ENCODE measurements around the gene PLSCR5. TPM values are rescaled to one million over a fixed set of nuclear protein-coding genes. Genes with fewer than 3 reads are reported as not detected.

PLSCR5 gene
- total RNA-seq, 1 donor from 2014 or later, result not detected

GRCh38 chr3:146558781-146559180 is 46.4 kb downstream of the PLSCR5 start:
- TF ChIP-seq, protein P1, sequence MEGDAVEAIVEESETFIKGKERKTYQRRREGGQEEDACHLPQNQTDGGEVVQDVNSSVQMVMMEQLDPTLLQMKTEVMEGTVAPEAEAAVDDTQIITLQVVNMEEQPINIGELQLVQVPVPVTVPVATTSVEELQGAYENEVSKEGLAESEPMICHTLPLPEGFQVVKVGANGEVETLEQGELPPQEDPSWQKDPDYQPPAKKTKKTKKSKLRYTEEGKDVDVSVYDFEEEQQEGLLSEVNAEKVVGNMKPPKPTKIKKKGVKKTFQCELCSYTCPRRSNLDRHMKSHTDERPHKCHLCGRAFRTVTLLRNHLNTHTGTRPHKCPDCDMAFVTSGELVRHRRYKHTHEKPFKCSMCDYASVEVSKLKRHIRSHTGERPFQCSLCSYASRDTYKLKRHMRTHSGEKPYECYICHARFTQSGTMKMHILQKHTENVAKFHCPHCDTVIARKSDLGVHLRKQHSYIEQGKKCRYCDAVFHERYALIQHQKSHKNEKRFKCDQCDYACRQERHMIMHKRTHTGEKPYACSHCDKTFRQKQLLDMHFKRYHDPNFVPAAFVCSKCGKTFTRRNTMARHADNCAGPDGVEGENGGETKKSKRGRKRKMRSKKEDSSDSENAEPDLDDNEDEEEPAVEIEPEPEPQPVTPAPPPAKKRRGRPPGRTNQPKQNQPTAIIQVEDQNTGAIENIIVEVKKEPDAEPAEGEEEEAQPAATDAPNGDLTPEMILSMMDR (IDR thresholded peaks at IDR 0.05; ENCODE audit: insufficient read depth, low read depth, low read length), result no peak
- no peak for TF ChIP-seq EZH2 (IDR thresholded peaks at IDR 0.05; ENCODE audit: insufficient read depth, low read length)
- Mint-ChIP-seq H3K27ac (ENCODE audit: unreplicated experiment) (no peak overlapping the region), H3K4me1 (ENCODE audit: low read depth, unreplicated experiment) (peaks cover 8% of the 10 kb centered on the region), H3K27me3 (ENCODE audit: low read depth, unreplicated experiment) (no peaks in the 10 kb centered on the region), H3K9me3 (ENCODE audit: unreplicated experiment) (peaks cover 5% of the 10 kb centered on the region), H3K36me3 (ENCODE audit: low read depth, unreplicated experiment) (no peaks in the 10 kb centered on the region), H3K4me3 (ENCODE audit: unreplicated experiment) (no peak overlapping the region)
- Histone ChIP-seq H3K79me2 (ENCODE audit: insufficient read depth, low read length) (no peaks in the 10 kb centered on the region), H3K9ac (ENCODE audit: low read length) (no peak overlapping the region), H3K27ac (ENCODE audit: low read depth, low read length) (no peak overlapping the region), H3K27me3 (ENCODE audit: insufficient read depth, low read length) (no peaks in the 10 kb centered on the region), H3K9me3 (ENCODE audit: insufficient read depth, low read depth, low read length) (no peaks in the 10 kb centered on the region), H3K36me3 (ENCODE audit: insufficient read depth, low read length) (no peaks in the 10 kb centered on the region), H3K4me2 (ENCODE audit: low read length) (no peak overlapping the region), H4K20me1 (ENCODE audit: insufficient read depth, low read length) (no peaks in the 10 kb centered on the region), H2AFZ (ENCODE audit: low read depth, low read length) (no peak overlapping the region), H3K4me1 (ENCODE audit: insufficient read depth, low read length) (no peaks in the 10 kb centered on the region), H3K4me3 (ENCODE audit: insufficient read depth, low read depth, low read length) (no peak overlapping the region)
- no peak for DNase-seq (ENCODE audit: low read depth)
- FAIRE-seq, result no peak

- no peaks in the 10 kb centered on the region for H3K4me1 ChIP-seq (ENCODE audit: insufficient read depth, low read length)
- Mint-ChIP-seq H3K27ac (ENCODE audit: unreplicated experiment) (no peak overlapping the region), H3K4me1 (ENCODE audit: low read depth, unreplicated experiment) (peaks cover 8% of the 10 kb centered on the region), H3K27me3 (ENCODE audit: low read depth, unreplicated experiment) (no peaks in the 10 kb centered on the region), H3K4me3 (ENCODE audit: unreplicated experiment) (no peak overlapping the region), H3K9me3 (ENCODE audit: unreplicated experiment) (peaks cover 5% of the 10 kb centered on the region), H3K36me3 (ENCODE audit: low read depth, unreplicated experiment) (no peaks in the 10 kb centered on the region)
- no peak overlapping the region for H3K4me3 ChIP-seq (ENCODE audit: insufficient read depth, low read depth, low read length)
- H3K27ac ChIP-seq (ENCODE audit: low read depth, low read length), result no peak overlapping the region
- H3K36me3 ChIP-seq (ENCODE audit: insufficient read depth, low read length), result no peaks in the 10 kb centered on the region
- TF ChIP-seq, protein P1 (IDR thresholded peaks at IDR 0.05; ENCODE audit: insufficient read depth, low read depth, low read length), result no peak
- TF ChIP-seq EZH2 (IDR thresholded peaks at IDR 0.05; ENCODE audit: insufficient read depth, low read length), result no peak
- no peak for FAIRE-seq
- no peak overlapping the region for H2AFZ ChIP-seq (ENCODE audit: low read depth, low read length)
- H3K4me2 ChIP-seq (ENCODE audit: low read length), result no peak overlapping the region
- no peak for DNase-seq (ENCODE audit: low read depth)
- H4K20me1 ChIP-seq (ENCODE audit: insufficient read depth, low read length), result no peaks in the 10 kb centered on the region
- H3K9me3 ChIP-seq (ENCODE audit: insufficient read depth, low read depth, low read length), result no peaks in the 10 kb centered on the region
- H3K9ac ChIP-seq (ENCODE audit: low read length), result no peak overlapping the region
- H3K27me3 ChIP-seq (ENCODE audit: insufficient read depth, low read length), result no peaks in the 10 kb centered on the region
- H3K79me2 ChIP-seq (ENCODE audit: insufficient read depth, low read length), result no peaks in the 10 kb centered on the region
Observed at GRCh38 chr3:146557745-146558144, 47.4 kb downstream of the PLSCR5 start.

DNA sequence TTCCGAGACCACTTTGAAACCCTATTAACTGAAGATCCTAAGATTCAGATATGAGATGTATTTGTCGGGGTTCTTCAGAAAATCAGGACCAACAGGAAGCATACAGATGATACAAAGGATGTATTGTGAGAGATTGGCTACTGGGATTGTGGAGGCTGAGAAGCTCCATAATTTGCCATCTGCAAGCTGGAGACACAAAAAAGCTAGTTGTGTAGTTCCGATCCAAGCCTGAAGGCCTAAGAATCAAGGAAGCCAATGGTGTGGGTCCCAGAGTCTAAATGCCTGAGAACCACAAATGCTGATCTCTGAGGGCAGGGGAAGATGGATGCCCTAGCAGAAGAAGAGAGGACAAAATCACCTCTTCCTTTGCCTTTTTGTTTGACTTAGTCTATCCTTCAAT is 49.8 kb downstream of the PLSCR5 start:
- Histone ChIP-seq H3K27me3 (ENCODE audit: insufficient read depth, low read length) (no peaks in the 10 kb centered on the region), H2AFZ (ENCODE audit: low read depth, low read length) (no peak overlapping the region), H3K4me1 (ENCODE audit: insufficient read depth, low read length) (peaks cover 4% of the 10 kb centered on the region), H3K9me3 (ENCODE audit: insufficient read depth, low read depth, low read length) (no peaks in the 10 kb centered on the region), H3K4me3 (ENCODE audit: insufficient read depth, low read depth, low read length) (no peak overlapping the region), H3K79me2 (ENCODE audit: insufficient read depth, low read length) (no peaks in the 10 kb centered on the region), H4K20me1 (ENCODE audit: insufficient read depth, low read length) (no peaks in the 10 kb centered on the region), H3K36me3 (ENCODE audit: insufficient read depth, low read length) (no peaks in the 10 kb centered on the region), H3K4me2 (ENCODE audit: low read length) (no peak overlapping the region), H3K9ac (ENCODE audit: low read length) (no peak overlapping the region), H3K27ac (ENCODE audit: low read depth, low read length) (no peak overlapping the region)
- H3K4me3 Mint-ChIP-seq (ENCODE audit: unreplicated experiment), result no peak overlapping the region
- FAIRE-seq (no peak), DNase-seq (ENCODE audit: low read depth) (no peak)
- H3K36me3 Mint-ChIP-seq (ENCODE audit: low read depth, unreplicated experiment), result no peaks in the 10 kb centered on the region
- peaks cover 16% of the 10 kb centered on the region for H3K4me1 Mint-ChIP-seq (ENCODE audit: low read depth, unreplicated experiment)
- peaks cover 5% of the 10 kb centered on the region for H3K9me3 Mint-ChIP-seq (ENCODE audit: unreplicated experiment)
- H3K27me3 Mint-ChIP-seq (ENCODE audit: low read depth, unreplicated experiment), result no peaks in the 10 kb centered on the region
- TF ChIP-seq, protein P1 (IDR thresholded peaks at IDR 0.05; ENCODE audit: insufficient read depth, low read depth, low read length), result no peak
- no peak for TF ChIP-seq EZH2 (IDR thresholded peaks at IDR 0.05; ENCODE audit: insufficient read depth, low read length)
- no peak overlapping the region for H3K27ac Mint-ChIP-seq (ENCODE audit: unreplicated experiment)
